ENCODE results near the gene ANKRD29. TPM values are rescaled to one million over a fixed set of nuclear protein-coding genes. Genes with fewer than 3 reads are reported as not detected.

The ANKRD29 gene
- total and polyA plus RNA-seq, 9 of the 15 experiments (the other 6 are each of a cell fraction or from before 2014, with no cell fraction given) = 0.36 TPM; not detected in 8

DNA sequence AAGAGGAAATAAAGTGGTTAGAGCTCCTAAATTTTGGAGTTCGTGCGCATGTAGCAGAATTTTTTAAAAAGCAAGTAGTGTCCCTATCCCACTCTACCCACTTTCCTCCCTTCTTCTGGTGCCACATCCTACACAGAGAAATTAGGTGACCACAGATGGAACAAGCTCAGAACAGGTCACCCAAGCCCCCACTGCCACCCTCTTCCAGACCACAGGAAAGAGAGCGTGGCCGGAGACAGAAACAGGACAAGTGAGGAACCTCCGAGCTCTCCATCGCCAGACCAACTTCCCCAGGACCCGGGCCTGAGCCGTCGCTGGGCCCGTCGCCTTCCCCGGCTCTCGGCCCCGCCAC, 76.8 kb downstream of the ANKRD29 start (continued):
- TF ChIP-seq, protein P1, sequence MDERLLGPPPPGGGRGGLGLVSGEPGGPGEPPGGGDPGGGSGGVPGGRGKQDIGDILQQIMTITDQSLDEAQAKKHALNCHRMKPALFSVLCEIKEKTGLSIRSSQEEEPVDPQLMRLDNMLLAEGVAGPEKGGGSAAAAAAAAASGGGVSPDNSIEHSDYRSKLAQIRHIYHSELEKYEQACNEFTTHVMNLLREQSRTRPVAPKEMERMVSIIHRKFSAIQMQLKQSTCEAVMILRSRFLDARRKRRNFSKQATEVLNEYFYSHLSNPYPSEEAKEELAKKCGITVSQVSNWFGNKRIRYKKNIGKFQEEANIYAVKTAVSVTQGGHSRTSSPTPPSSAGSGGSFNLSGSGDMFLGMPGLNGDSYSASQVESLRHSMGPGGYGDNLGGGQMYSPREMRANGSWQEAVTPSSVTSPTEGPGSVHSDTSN (CRISPR knock-in tag; IDR thresholded peaks at IDR 0.05; ENCODE audit: low read depth) = no peak
- TF ChIP-seq, protein P1 (tag; conservative IDR thresholded peaks at IDR 0.05; ENCODE audit: low read depth) = no peak
- no peak for TF ChIP-seq JUNB (CRISPR knock-in tag; conservative IDR thresholded peaks at IDR 0.05)
- TF ChIP-seq PPARD (CRISPR knock-in tag; IDR thresholded peaks at IDR 0.05) = no peak
- TF ChIP-seq, protein P2, sequence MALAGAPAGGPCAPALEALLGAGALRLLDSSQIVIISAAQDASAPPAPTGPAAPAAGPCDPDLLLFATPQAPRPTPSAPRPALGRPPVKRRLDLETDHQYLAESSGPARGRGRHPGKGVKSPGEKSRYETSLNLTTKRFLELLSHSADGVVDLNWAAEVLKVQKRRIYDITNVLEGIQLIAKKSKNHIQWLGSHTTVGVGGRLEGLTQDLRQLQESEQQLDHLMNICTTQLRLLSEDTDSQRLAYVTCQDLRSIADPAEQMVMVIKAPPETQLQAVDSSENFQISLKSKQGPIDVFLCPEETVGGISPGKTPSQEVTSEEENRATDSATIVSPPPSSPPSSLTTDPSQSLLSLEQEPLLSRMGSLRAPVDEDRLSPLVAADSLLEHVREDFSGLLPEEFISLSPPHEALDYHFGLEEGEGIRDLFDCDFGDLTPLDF (CRISPR knock-in tag; IDR thresholded peaks at IDR 0.05) = no peak
- no peak for TF ChIP-seq E2F3 (CRISPR knock-in tag; IDR thresholded peaks at IDR 0.05)
- no peak for TF ChIP-seq HDAC3 (IDR thresholded peaks at IDR 0.05; ENCODE audit: borderline replicate concordance, partially characterized antibody)
- TF ChIP-seq FOXP1 (CRISPR knock-in tag; IDR thresholded peaks at IDR 0.05) = peak; percentile 22; the same call in 1 of the 2 replicates
- no peak for TF ChIP-seq KAT2B (IDR thresholded peaks at IDR 0.05; ENCODE audit: low read depth, low read length)
